Measurements from ENCODE around the gene CTNNA3. TPM values are rescaled to one million over a fixed set of nuclear protein-coding genes. Genes with fewer than 3 reads are reported as not detected.

The CTNNA3 gene
- polyA plus RNA-seq, 1 donor from 2014 or later: 0.14 TPM

DNA sequence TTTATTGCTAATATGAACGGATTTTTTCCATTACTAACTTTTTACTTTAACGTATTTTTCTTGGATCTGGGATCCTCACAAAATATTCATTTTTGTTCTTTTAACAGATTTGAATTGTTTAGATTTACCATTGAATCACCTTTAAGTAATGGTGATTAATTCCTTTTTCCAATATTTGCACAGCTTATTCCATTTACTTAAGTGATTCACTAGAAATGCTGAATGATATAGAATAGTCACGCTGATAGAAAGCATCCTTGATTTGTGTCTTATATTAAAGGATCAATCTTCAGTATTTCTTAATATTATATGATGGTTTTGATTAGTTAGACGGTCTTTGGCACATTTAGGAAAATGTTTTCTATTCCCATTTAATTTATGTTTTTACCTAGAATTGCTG, 886.6 kb downstream of the CTNNA3 start:
- H3K79me2 ChIP-seq (replicated peaks; ENCODE audit: insufficient read depth, low read length): no peaks in the 10 kb centered on the region
- no peak for TF ChIP-seq POLR2AphosphoS5 (IDR thresholded peaks at IDR 0.05)
- TF ChIP-seq RAD21 (conservative IDR thresholded peaks at IDR 0.05): no peak
- TF ChIP-seq, protein P1, sequence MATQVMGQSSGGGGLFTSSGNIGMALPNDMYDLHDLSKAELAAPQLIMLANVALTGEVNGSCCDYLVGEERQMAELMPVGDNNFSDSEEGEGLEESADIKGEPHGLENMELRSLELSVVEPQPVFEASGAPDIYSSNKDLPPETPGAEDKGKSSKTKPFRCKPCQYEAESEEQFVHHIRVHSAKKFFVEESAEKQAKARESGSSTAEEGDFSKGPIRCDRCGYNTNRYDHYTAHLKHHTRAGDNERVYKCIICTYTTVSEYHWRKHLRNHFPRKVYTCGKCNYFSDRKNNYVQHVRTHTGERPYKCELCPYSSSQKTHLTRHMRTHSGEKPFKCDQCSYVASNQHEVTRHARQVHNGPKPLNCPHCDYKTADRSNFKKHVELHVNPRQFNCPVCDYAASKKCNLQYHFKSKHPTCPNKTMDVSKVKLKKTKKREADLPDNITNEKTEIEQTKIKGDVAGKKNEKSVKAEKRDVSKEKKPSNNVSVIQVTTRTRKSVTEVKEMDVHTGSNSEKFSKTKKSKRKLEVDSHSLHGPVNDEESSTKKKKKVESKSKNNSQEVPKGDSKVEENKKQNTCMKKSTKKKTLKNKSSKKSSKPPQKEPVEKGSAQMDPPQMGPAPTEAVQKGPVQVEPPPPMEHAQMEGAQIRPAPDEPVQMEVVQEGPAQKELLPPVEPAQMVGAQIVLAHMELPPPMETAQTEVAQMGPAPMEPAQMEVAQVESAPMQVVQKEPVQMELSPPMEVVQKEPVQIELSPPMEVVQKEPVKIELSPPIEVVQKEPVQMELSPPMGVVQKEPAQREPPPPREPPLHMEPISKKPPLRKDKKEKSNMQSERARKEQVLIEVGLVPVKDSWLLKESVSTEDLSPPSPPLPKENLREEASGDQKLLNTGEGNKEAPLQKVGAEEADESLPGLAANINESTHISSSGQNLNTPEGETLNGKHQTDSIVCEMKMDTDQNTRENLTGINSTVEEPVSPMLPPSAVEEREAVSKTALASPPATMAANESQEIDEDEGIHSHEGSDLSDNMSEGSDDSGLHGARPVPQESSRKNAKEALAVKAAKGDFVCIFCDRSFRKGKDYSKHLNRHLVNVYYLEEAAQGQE (IDR thresholded peaks at IDR 0.05; ENCODE audit: borderline replicate concordance): no peak
- TF ChIP-seq, protein P2, sequence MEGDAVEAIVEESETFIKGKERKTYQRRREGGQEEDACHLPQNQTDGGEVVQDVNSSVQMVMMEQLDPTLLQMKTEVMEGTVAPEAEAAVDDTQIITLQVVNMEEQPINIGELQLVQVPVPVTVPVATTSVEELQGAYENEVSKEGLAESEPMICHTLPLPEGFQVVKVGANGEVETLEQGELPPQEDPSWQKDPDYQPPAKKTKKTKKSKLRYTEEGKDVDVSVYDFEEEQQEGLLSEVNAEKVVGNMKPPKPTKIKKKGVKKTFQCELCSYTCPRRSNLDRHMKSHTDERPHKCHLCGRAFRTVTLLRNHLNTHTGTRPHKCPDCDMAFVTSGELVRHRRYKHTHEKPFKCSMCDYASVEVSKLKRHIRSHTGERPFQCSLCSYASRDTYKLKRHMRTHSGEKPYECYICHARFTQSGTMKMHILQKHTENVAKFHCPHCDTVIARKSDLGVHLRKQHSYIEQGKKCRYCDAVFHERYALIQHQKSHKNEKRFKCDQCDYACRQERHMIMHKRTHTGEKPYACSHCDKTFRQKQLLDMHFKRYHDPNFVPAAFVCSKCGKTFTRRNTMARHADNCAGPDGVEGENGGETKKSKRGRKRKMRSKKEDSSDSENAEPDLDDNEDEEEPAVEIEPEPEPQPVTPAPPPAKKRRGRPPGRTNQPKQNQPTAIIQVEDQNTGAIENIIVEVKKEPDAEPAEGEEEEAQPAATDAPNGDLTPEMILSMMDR (IDR thresholded peaks at IDR 0.05; ENCODE audit: poor library complexity, severe bottlenecking): no peak
- TF ChIP-seq TAF1 (IDR thresholded peaks at IDR 0.05; ENCODE audit: low read depth): no peak
- no peak for TF ChIP-seq EZH2 (IDR thresholded peaks at IDR 0.05; ENCODE audit: borderline replicate concordance, insufficient read depth, low read length, poor library complexity, severe bottlenecking)
- no peaks in the 10 kb centered on the region for H3K9me2 ChIP-seq (ENCODE audit: insufficient read depth, low read length)
- no peaks in the 10 kb centered on the region for H4K20me1 ChIP-seq (ENCODE audit: insufficient read depth)
- H3K4me3 ChIP-seq (ENCODE audit: low read length): no peak overlapping the region
- H3K36me3 ChIP-seq (ENCODE audit: insufficient read depth, low read length): no peaks in the 10 kb centered on the region
- no peak overlapping the region for H3K4me2 ChIP-seq (ENCODE audit: low read length)
- H3K9ac ChIP-seq (ENCODE audit: low read length): no peak overlapping the region
- H3K27ac ChIP-seq (ENCODE audit: low read length): no peak overlapping the region
- peaks cover 5% of the 10 kb centered on the region for H3F3A ChIP-seq (ENCODE audit: insufficient read depth, low read length, poor library complexity, severe bottlenecking)
- H3K27me3 ChIP-seq (ENCODE audit: insufficient read depth, low read depth, low read length): no peaks in the 10 kb centered on the region
- no peak overlapping the region for H2AFZ ChIP-seq (ENCODE audit: low read depth, low read length)
- peaks cover 6% of the 10 kb centered on the region for H3K9me3 ChIP-seq (ENCODE audit: low read length)

DNA sequence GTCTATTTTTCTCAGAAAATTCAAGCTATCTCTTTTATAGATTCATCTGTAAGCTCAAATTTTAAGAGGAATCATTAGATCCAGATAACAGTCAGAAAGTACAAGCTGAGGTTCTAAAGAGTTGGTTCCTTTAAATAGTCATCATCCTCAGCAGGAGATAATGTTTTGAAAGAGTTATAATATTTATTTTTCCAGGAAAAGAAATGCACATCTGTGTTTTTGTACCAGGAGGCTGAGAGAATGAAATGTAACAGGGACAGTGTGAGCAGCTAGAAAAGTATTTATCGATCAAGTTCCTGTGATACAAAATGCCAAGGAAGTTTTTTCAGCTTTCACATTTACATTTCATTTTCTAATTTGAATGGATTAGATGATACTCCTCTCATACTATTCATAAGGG, 890.4 kb downstream of the CTNNA3 start:
- Histone ChIP-seq H3K27ac (ENCODE audit: low read length) (no peak overlapping the region), H3K9me2 (ENCODE audit: insufficient read depth, low read length) (no peaks in the 10 kb centered on the region), H3K79me2 (replicated peaks; ENCODE audit: insufficient read depth, low read length) (no peaks in the 10 kb centered on the region), H3F3A (ENCODE audit: insufficient read depth, low read length, poor library complexity, severe bottlenecking) (no peaks in the 10 kb centered on the region), H3K36me3 (ENCODE audit: insufficient read depth, low read length) (no peaks in the 10 kb centered on the region), H2AFZ (ENCODE audit: low read depth, low read length) (no peak overlapping the region), H3K9ac (ENCODE audit: low read length) (no peak overlapping the region), H3K4me3 (ENCODE audit: low read length) (no peak overlapping the region), H3K27me3 (ENCODE audit: insufficient read depth, low read depth, low read length) (no peaks in the 10 kb centered on the region), H3K4me2 (ENCODE audit: low read length) (no peak overlapping the region), H4K20me1 (ENCODE audit: insufficient read depth) (no peaks in the 10 kb centered on the region), H3K9me3 (ENCODE audit: low read length) (peaks cover 6% of the 10 kb centered on the region)
- TF ChIP-seq MXI1 (conservative IDR thresholded peaks at IDR 0.05; ENCODE audit: poor library complexity, severe bottlenecking): no peak
- no peak for TF ChIP-seq RAD21 (conservative IDR thresholded peaks at IDR 0.05)
- TF ChIP-seq EZH2 (IDR thresholded peaks at IDR 0.05; ENCODE audit: borderline replicate concordance, insufficient read depth, low read length, poor library complexity, severe bottlenecking): no peak
- no peak for TF ChIP-seq SMC3 (conservative IDR thresholded peaks at IDR 0.05; ENCODE audit: poor library complexity)
- TF ChIP-seq TAF1 (IDR thresholded peaks at IDR 0.05; ENCODE audit: low read depth): no peak
- TF ChIP-seq, protein P1 (IDR thresholded peaks at IDR 0.05; ENCODE audit: borderline replicate concordance): no peak
- no peak for TF ChIP-seq POLR2AphosphoS5 (IDR thresholded peaks at IDR 0.05)
